Activated CD4-positive, alpha-beta T cell treated with anti-CD3 and anti-CD28 coated beads, Interleukin-2, amount 50 U/mL, for 16 hours (primary cell): ENCODE results near the gene YKT6.

Source experiments
- DNase-seq: peaks from one replicate; pipeline ENCODE4 v3.0.0-alpha.2; 2020

The YKT6 gene

DNA sequence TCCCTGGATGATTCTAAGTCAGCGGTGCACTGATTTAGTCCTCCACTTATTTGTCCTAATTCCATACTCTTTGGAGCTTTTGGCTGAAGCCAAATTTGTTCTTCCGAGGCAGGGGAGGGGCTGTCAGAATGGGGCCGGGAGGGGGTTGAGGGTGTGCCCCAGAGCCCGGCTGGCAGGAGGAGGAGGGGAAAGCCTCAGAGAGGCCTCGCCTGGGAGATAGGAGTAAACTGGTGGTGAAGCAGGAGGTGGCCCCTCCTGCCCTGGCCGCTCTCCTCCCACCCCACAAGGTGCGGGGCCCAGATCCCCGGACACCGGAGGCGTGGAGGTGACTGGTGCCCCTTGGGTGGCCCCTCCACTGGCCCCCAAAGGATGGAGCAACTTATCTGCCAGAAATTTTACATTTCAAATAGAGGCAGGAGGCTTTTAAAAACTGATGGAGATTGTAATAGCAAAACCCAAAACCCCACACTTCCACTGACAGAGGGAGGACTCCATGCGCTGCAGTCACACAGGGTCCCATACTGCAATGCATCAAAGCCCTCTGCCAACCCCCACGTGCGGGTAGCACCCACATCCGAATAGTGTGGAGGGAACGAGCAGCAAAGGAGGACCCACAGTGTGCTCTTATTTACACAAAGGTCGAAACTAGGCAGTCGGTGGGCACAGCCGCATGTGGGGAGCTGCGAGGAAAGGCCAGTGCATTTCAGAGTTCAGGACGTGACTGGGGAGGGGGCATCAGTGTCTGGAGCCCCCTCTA lies 62.7 kb downstream of the YKT6 start:
- no peak for DNase-seq
